Measurements from ENCODE around the gene AK5. TPM values are rescaled to one million over a fixed set of nuclear protein-coding genes. Genes with fewer than 3 reads are reported as not detected.

Gene AK5
- total RNA-seq, 3 donors from 2014 or later (not counting 1 experiment from before 2014, with no cell fraction given): 9.4 to 29.8 (median 11.4) TPM

DNA sequence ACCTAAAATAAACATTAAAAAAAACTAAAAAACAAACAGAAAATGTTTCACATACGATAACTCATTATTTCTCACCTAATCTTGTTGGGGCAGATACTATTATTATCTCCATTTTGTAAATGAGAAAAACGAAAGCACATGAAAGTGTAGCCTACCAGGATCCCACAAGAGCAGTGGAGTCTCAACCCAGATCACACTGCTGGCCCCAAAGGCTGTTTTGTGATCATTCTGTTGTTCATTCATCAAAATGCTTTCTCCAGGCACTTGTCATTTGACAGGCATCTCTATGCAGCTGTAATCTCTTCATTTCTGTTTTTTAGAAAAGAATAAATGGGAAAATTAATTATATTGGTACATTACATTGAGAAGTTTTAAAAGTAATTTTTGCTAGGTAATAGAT, 67.5 kb downstream of the AK5 start:
- H3K4me3 ChIP-seq (ENCODE audit: low read length): no peak overlapping the region
- no peaks in the 10 kb centered on the region for H3K36me3 ChIP-seq (ENCODE audit: control insufficient read depth, insufficient read depth, low read length)
- H3K27ac ChIP-seq (ENCODE audit: low read length): no peak overlapping the region
- Mint-ChIP-seq H3K27me3 (ENCODE audit: low read depth in 2 of 2) (no peaks in the 10 kb centered on the region), H3K9me3 (no peaks in the 10 kb centered on the region), H3K4me3 (no peak overlapping the region), H3K36me3 (no peaks in the 10 kb centered on the region), H3K27ac (no peak overlapping the region), H3K4me1 (peaks cover 23 to 26% of the 10 kb centered on the region in 2 donors)
- DNase-seq (no peak), ATAC-seq (no peak)
- no peaks in the 10 kb centered on the region for H3K9me3 ChIP-seq (ENCODE audit: control insufficient read depth, insufficient read depth, low read length)
- intact Hi-C loops (cut with micrococcal nuclease): no loop called here
- TF ChIP-seq, protein P1, sequence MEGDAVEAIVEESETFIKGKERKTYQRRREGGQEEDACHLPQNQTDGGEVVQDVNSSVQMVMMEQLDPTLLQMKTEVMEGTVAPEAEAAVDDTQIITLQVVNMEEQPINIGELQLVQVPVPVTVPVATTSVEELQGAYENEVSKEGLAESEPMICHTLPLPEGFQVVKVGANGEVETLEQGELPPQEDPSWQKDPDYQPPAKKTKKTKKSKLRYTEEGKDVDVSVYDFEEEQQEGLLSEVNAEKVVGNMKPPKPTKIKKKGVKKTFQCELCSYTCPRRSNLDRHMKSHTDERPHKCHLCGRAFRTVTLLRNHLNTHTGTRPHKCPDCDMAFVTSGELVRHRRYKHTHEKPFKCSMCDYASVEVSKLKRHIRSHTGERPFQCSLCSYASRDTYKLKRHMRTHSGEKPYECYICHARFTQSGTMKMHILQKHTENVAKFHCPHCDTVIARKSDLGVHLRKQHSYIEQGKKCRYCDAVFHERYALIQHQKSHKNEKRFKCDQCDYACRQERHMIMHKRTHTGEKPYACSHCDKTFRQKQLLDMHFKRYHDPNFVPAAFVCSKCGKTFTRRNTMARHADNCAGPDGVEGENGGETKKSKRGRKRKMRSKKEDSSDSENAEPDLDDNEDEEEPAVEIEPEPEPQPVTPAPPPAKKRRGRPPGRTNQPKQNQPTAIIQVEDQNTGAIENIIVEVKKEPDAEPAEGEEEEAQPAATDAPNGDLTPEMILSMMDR (IDR thresholded peaks at IDR 0.05): no peak
- WGBS (ENCODE audit: insufficient coverage): 76% methylated on average over 1 of the region's 2 CpGs
- H3K4me1 ChIP-seq (ENCODE audit: control insufficient read depth, insufficient read depth, low read length): peaks cover 7% of the 10 kb centered on the region
- no peaks in the 10 kb centered on the region for H3K27me3 ChIP-seq (ENCODE audit: control insufficient read depth, insufficient read depth, low read length)

DNA sequence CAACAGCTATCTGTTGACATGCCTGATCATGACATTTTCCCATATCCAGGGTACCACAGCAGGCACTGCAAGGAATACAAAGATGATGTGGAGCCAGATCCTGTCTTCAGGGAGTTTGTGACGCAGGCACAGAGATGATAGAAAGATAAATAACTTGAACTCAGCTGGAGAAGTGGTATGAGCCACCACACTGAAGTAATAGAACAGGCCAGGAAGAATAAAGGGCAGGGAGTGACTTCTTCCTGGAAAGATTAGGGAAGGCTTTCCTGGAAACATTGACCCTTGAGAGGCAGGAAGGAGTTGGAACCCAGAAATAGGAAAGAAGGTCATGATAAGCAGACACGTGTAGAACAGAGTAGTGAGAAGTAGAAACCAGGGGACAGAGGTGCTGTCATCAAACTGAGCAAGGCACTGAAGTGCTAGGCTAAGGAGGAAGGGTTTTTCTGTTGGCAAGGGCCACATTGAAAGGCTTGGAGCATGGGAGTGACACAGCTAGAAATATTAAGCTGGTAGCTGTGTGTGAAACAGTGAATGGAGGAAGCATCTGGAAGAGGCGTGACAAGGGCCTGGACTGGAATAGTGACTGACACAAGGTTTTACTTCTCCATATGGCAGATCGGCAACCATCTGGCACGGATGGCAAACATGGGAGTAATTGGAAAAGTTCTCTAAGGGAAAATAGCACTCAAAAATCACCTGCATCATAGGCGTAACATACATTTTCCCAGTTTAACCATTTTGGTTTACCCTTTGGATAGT, 68.4 kb downstream of the AK5 start:
- H3K9me3 ChIP-seq (ENCODE audit: control insufficient read depth, insufficient read depth, low read length): no peaks in the 10 kb centered on the region
- H3K4me1 ChIP-seq (ENCODE audit: control insufficient read depth, insufficient read depth, low read length): peaks cover 12% of the 10 kb centered on the region
- ATAC-seq: no peak
- no peak overlapping the region for H3K27ac ChIP-seq (ENCODE audit: low read length)
- DNase-seq: no peak
- intact Hi-C loops (cut with micrococcal nuclease): no loop called here
- 77% methylated on average over 6 of the region's 6 CpGs for WGBS (ENCODE audit: insufficient coverage)
- no peaks in the 10 kb centered on the region for H3K27me3 ChIP-seq (ENCODE audit: control insufficient read depth, insufficient read depth, low read length)
- Mint-ChIP-seq H3K36me3 (no peaks in the 10 kb centered on the region), H3K4me1 (peaks cover 32 to 35% of the 10 kb centered on the region in 2 donors), H3K4me3 (no peak overlapping the region), H3K27me3 (ENCODE audit: low read depth in 2 of 2) (no peaks in the 10 kb centered on the region), H3K9me3 (no peaks in the 10 kb centered on the region), H3K27ac (no peak overlapping the region)
- H3K36me3 ChIP-seq (ENCODE audit: control insufficient read depth, insufficient read depth, low read length): no peaks in the 10 kb centered on the region
- TF ChIP-seq, protein P1 (IDR thresholded peaks at IDR 0.05): no peak
- H3K4me3 ChIP-seq (ENCODE audit: low read length): no peak overlapping the region

DNA sequence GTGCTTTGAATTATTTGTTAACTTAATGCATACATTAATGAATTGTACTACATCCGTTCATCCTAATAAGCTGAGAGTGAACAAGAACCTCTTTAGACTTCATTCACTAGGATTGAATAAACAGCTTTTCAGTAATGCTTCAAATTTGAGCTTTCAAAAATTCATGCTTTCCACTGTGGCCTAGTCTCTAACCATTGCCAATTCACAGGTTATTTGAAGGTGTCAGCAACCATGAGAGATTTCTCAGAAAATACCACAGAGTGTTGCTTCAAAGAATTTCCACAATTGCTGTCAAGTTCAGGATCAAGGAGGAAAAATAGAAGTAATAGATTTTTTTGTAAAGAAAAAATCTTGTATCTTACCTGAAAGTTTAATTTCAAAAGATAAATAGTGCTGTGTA, 72.7 kb downstream of the AK5 start:
- intact Hi-C loops (cut with micrococcal nuclease): no loop called here
- no peaks in the 10 kb centered on the region for H3K36me3 ChIP-seq (ENCODE audit: control insufficient read depth, insufficient read depth, low read length)
- H3K27me3 Mint-ChIP-seq (ENCODE audit: low read depth in 2 of 2): no peaks in the 10 kb centered on the region
- H3K27me3 ChIP-seq (ENCODE audit: control insufficient read depth, insufficient read depth, low read length): no peaks in the 10 kb centered on the region
- no peak overlapping the region for H3K4me3 ChIP-seq (ENCODE audit: low read length)
- WGBS (ENCODE audit: insufficient coverage): 50% methylated on average over 1 of the region's 1 CpG
- peak; percentile 31 to 72 (median 64) for ATAC-seq
- peak overlapping the region; percentile 49 for H3K27ac ChIP-seq (ENCODE audit: low read length)
- no peaks in the 10 kb centered on the region for H3K9me3 ChIP-seq (ENCODE audit: control insufficient read depth, insufficient read depth, low read length)
- DNase-seq: no peak
- TF ChIP-seq, protein P1 (IDR thresholded peaks at IDR 0.05): no peak
- peaks cover 37 to 38% of the 10 kb centered on the region in 2 donors for H3K4me1 Mint-ChIP-seq
- no peaks in the 10 kb centered on the region for H3K36me3 Mint-ChIP-seq
- no peaks in the 10 kb centered on the region for H3K9me3 Mint-ChIP-seq
- H3K4me1 ChIP-seq (ENCODE audit: control insufficient read depth, insufficient read depth, low read length): peaks cover 14% of the 10 kb centered on the region
- H3K27ac Mint-ChIP-seq: peak overlapping the region; percentile 59 to 81
- H3K4me3 Mint-ChIP-seq: peak overlapping the region; percentile 55

DNA sequence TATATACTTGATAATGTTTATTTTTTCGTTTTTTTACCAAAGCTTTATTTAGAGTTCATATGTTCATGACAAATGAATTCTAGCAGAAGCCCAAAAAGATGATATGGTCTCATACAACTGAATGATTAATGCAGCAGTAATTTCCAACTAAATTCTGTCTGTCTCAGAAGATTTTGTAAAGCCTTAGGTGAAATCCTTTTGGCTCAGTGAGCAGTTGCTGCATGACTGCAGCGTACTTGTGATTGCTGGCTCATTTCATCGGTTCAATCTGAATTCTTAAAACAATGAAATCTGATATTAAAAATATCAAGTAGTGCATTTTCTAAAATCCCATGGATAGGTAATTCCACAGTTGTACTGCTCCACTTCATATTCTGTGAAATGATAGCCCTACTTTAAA, 73.2 kb downstream of the AK5 start:
- ATAC-seq: no peak
- DNase-seq: no peak
- H3K4me3 ChIP-seq (ENCODE audit: low read length): no peak overlapping the region
- no peaks in the 10 kb centered on the region for H3K27me3 Mint-ChIP-seq (ENCODE audit: low read depth in 2 of 2)
- TF ChIP-seq, protein P1 (IDR thresholded peaks at IDR 0.05): no peak
- peak overlapping the region; percentile 55 for H3K4me3 Mint-ChIP-seq
- intact Hi-C loops (cut with micrococcal nuclease): no loop called here
- no peaks in the 10 kb centered on the region for H3K36me3 ChIP-seq (ENCODE audit: control insufficient read depth, insufficient read depth, low read length)
- H3K9me3 ChIP-seq (ENCODE audit: control insufficient read depth, insufficient read depth, low read length): no peaks in the 10 kb centered on the region
- no peaks in the 10 kb centered on the region for H3K27me3 ChIP-seq (ENCODE audit: control insufficient read depth, insufficient read depth, low read length)
- H3K4me1 Mint-ChIP-seq: peaks cover 35 to 41% of the 10 kb centered on the region in 2 donors
- peaks cover 14% of the 10 kb centered on the region for H3K4me1 ChIP-seq (ENCODE audit: control insufficient read depth, insufficient read depth, low read length)
- 66% methylated on average over 2 of the region's 3 CpGs for WGBS (ENCODE audit: insufficient coverage)
- peak overlapping the region; percentile 59 to 81 for H3K27ac Mint-ChIP-seq
- H3K9me3 Mint-ChIP-seq: no peaks in the 10 kb centered on the region
- H3K27ac ChIP-seq (ENCODE audit: low read length): peak overlapping the region; percentile 52
- no peaks in the 10 kb centered on the region for H3K36me3 Mint-ChIP-seq
